B cell (primary cell): ENCODE measurements around the gene CZIB. TPM values are rescaled to one million over a fixed set of nuclear protein-coding genes. Genes with fewer than 3 reads are reported as not detected.

Experiments used
- ATAC-seq: fragments of 200-7000 bp; cut with Tn5 transposase; one replicate; pipeline ENCODE4 v1.10.0; 2021; ENCODE audit warnings: low read depth, mild to moderate bottlenecking, moderate number of reproducible peaks, moderate library complexity
- CTCF ChIA-PET: fragments of 350-600 bp; sonication (Branson Sonifier 250); formaldehyde crosslinking; loops from one replicate; lab custom pipeline; 2021; ENCODE audit warnings: antibody characterized with exemption, inconsistent platforms; lab: Charles Lee
- POLR2A ChIA-PET: fragments of 350-600 bp; sonication (Branson Sonifier 250); formaldehyde crosslinking; loops from one replicate; lab custom pipeline; 2021; ENCODE audit warnings: antibody characterized with exemption; lab: Charles Lee
- DNase-seq: peaks from one replicate; pipeline ENCODE4 v3.0.0; 2013
- H2AFZ ChIP-seq: 2 replicates; pipeline ENCODE4 v1.6.1; 2012; ENCODE audit warnings: mild to moderate bottlenecking, low read depth, low read length; ENCODE audit not compliant: insufficient read depth, poor library complexity, severe bottlenecking
- H3K27ac ChIP-seq, 2 donors: 1 replicate in 1 of 2; 2 replicates in 1 of 2; pipeline ENCODE4 v1.5.1; 2012 to 2013; ENCODE audit warnings: low read length in 2 of 2, mild to moderate bottlenecking in 2 of 2, moderate library complexity in 1 of 2
- H3K27me3 ChIP-seq, 4 experiments: fragments of 200-600 bp in 1 of 4; sonication (generic) in 1 of 4; replicated peaks in 1 of 4; 1 replicate in 2 of 4; 2 replicates in 2 of 4; pipeline versions ENCODE4 v1.6.1 to v1.7.0; 2013 to 2016; ENCODE audit warnings: low read length in 3 of 4, mild to moderate bottlenecking in 2 of 4, mixed read lengths in 1 of 4, moderate library complexity in 1 of 4; ENCODE audit not compliant: insufficient read depth in 4 of 4, control insufficient read depth in 3 of 4; ENCODE audit errors: control extremely low read depth in 1 of 4
- H3K36me3 ChIP-seq, 2 experiments: replicated peaks in 1 of 2; 1 replicate in 1 of 2; 2 replicates in 1 of 2; pipeline versions ENCODE4 v1.6.1 to v1.7.1; 2013; ENCODE audit warnings: low read length in 1 of 2; ENCODE audit not compliant: insufficient read depth in 2 of 2, control insufficient read depth in 1 of 2; ENCODE audit errors: control extremely low read depth in 1 of 2, extremely low read depth in 1 of 2
- H3K4me1 ChIP-seq, 2 donors: fragments of 200-600 bp in 1 of 2; sonication (generic) in 1 of 2; 1 replicate in 1 of 2; 2 replicates in 1 of 2; pipeline versions ENCODE4 v1.5.1 to v1.6.1; 2013 to 2017; ENCODE audit warnings: low read length in 2 of 2; ENCODE audit not compliant: control insufficient read depth in 2 of 2, insufficient read depth in 2 of 2
- H3K4me2 ChIP-seq: replicated peaks from 2 replicates; pipeline ENCODE3; 2012; ENCODE audit warnings: mild to moderate bottlenecking, low read depth, low read length; ENCODE audit not compliant: poor library complexity, severe bottlenecking
- H3K4me3 ChIP-seq, 5 experiments: fragments of 200-600 bp in 1 of 5; sonication (generic) in 1 of 5; 1 replicate in 3 of 5; 2 replicates in 2 of 5; pipeline versions ENCODE4 v1.5.1 to v1.7.0; 2011 to 2016; ENCODE audit warnings: low read length in 4 of 5, mild to moderate bottlenecking in 4 of 5, low read depth in 2 of 5, control low read depth in 1 of 5, moderate library complexity in 1 of 5; ENCODE audit not compliant: insufficient read depth in 1 of 5; ENCODE audit errors: control extremely low read depth in 1 of 5, extremely low read depth in 1 of 5
- H3K79me2 ChIP-seq: fragments of 200-600 bp; sonication (generic); one replicate; pipeline ENCODE4 v1.6.0; 2016; ENCODE audit warnings: low read length; ENCODE audit not compliant: control insufficient read depth, insufficient read depth
- H3K9ac ChIP-seq: fragments of 200-600 bp; sonication (generic); 2 replicates; pipeline ENCODE4 v1.6.1; 2017; ENCODE audit warnings: mild to moderate bottlenecking, low read length, moderate library complexity
- H3K9me3 ChIP-seq, 3 donors: one replicate each; pipeline versions ENCODE4 v1.6.1 to v1.7.1; 2013; ENCODE audit warnings: low read length in 2 of 3; ENCODE audit not compliant: control insufficient read depth in 2 of 3, insufficient read depth in 1 of 3; ENCODE audit errors: control extremely low read depth in 1 of 3
- H4K20me1 ChIP-seq: 2 replicates; pipeline ENCODE4 v1.6.0; 2012; ENCODE audit warnings: mild to moderate bottlenecking, low read length; ENCODE audit not compliant: insufficient read depth, control insufficient read depth, poor library complexity, severe bottlenecking
- H3K27ac Mint-ChIP-seq: one replicate; pipeline ENCODE4 v1.8.0; 2021; ENCODE audit warnings: mixed read lengths
- H3K27me3 Mint-ChIP-seq: one replicate; pipeline ENCODE4 v1.8.0; 2021; ENCODE audit warnings: mixed read lengths
- H3K4me1 Mint-ChIP-seq: one replicate; pipeline ENCODE4 v1.8.0; 2021; ENCODE audit warnings: mixed read lengths
- H3K4me3 Mint-ChIP-seq: one replicate; pipeline ENCODE4 v1.8.0; 2021; ENCODE audit warnings: mixed read lengths
- H3K9me3 Mint-ChIP-seq: one replicate; pipeline ENCODE4 v1.8.0; 2022; ENCODE audit warnings: mixed read lengths; ENCODE audit not compliant: insufficient read depth
- EZH2 ChIP-seq: IDR thresholded peaks from 2 replicates; pipeline ENCODE4 v1.6.1; 2012; ENCODE audit warnings: borderline replicate concordance, low read depth, mild to moderate bottlenecking, moderate library complexity, low read length; ENCODE audit not compliant: insufficient read depth, poor library complexity, severe bottlenecking
- WGBS: methylation state at CpG from one replicate; pipeline ENCODE4 v1.1.5; 2013; ENCODE audit warnings: missing lambda C conversion rate; ENCODE audit not compliant: insufficient coverage; 5-methylcytosine and 5-hydroxymethylcytosine counted together
- intact Hi-C: fragments of 100-400 bp; cut with micrococcal nuclease; formaldehyde crosslinking; loops from one replicate; pipeline ENCODE4 v1.10.0; 2022
- polyA plus RNA-seq: library from polyadenylated mRNA; depleted of rRNA; stranded (reverse); fragments of >200 nt; gene quantifications from 2 replicates; pipeline ENCODE4 v1.2.3, GENCODE V29; 2012
- total RNA-seq, 2 donors: library from RNA; stranded (reverse); fragments of 120-200 nt in 1 of 2; gene quantifications; 1 replicate in 1 of 2; 2 replicates in 1 of 2; pipeline versions ENCODE4 v1.2.3 to v1.2.4, GENCODE V29; 2013 to 2022
- TF ChIP-seq, protein P1 (sequence below): fragments of 200-600 bp; IDR thresholded peaks from one replicate; pipeline ENCODE4 v1.8.0; 2022; ENCODE audit warnings: antibody characterized with exemption, mild to moderate bottlenecking

CZIB gene
- total and polyA plus RNA-seq, 2 donors (not counting 1 experiment from before 2014, with no cell fraction given): 47.9 to 62.0 TPM

DNA sequence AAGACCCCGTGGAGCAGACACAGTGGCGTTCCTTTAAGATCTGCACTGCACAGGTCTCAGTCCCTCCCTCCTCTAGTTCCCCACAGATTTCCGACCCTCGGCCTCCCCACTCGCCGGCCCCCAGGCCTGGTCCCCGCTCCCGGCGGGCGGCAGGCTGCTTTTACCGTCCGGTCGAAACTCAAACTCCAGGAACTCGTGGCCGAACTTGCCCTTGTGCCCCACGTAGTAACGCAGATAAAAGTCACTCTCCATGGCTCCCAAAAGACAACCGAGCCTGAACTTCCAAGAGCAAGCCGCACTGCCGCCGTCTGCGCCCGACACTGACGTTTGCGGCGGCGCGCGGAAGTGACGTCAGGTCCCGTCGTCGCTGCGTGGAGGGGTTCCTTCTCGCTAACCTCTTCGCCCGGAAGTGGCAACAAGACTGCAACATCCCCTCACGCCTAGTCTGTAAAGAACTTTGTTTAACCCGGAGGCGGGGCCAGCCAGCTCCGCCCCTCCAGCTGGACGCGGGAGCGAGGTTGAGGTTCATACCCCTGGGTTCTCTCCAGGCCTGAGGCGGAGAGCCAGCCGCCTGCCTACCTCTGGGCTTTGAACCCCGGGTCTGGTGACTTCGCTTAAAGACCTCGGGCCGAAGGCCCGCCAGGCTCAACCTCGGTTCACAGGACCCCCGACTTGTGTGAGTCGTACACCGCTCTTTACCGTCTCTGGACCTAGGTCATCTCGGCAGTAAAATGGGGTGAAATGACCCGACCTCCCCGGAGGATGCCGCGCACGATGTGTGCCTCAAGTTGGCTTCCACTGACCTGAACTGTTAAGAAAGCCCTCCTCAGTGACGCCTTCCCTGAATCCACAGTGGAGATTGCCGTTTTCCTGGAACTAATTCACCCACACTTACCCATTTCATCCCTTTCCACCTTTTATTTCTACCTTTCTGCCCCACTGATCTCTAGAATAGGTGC lies 18.0 kb upstream of the CZIB start, which contains the start of gene MAGOH:
Gene MAGOH, minus strand, starts transcription at position 322 of the 959 bp plus-strand sequence. Its CDS starts 70 bp downstream, at position 252.
- intact Hi-C loops: loop anchor here (1.0 to 2.0 kb wide), 4 partner anchors 18 to 1182 kb away; partner anchors contain the start of genes BTF3L4, CPT2 and CZIB
- peak within 1 kb of the TSS; percentile 86 for H2AFZ ChIP-seq
- peaks cover 11% of the 10 kb centered on the region for H4K20me1 ChIP-seq
- H3K27me3 ChIP-seq: no peaks in the 10 kb centered on the region
- peaks cover 0 to 26% of the 10 kb centered on the region in 2 experiments for H3K36me3 ChIP-seq
- Mint-ChIP-seq H3K27me3 (no peaks in the 10 kb centered on the region), H3K27ac (peak within 1 kb of the TSS; percentile 96), H3K4me1 (peaks cover 29% of the 10 kb centered on the region), H3K9me3 (no peaks in the 10 kb centered on the region), H3K4me3 (peak within 1 kb of the TSS; percentile 99)
- CTCF ChIA-PET: interaction anchor here (0.7 to 1.5 kb wide), 4 partner anchors 40 to 155 kb away, joined by 3 to 4 read pairs (median 4); no protein-coding TSS in a partner anchor
- TF ChIP-seq, protein P1, sequence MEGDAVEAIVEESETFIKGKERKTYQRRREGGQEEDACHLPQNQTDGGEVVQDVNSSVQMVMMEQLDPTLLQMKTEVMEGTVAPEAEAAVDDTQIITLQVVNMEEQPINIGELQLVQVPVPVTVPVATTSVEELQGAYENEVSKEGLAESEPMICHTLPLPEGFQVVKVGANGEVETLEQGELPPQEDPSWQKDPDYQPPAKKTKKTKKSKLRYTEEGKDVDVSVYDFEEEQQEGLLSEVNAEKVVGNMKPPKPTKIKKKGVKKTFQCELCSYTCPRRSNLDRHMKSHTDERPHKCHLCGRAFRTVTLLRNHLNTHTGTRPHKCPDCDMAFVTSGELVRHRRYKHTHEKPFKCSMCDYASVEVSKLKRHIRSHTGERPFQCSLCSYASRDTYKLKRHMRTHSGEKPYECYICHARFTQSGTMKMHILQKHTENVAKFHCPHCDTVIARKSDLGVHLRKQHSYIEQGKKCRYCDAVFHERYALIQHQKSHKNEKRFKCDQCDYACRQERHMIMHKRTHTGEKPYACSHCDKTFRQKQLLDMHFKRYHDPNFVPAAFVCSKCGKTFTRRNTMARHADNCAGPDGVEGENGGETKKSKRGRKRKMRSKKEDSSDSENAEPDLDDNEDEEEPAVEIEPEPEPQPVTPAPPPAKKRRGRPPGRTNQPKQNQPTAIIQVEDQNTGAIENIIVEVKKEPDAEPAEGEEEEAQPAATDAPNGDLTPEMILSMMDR: no peak
- no peak for TF ChIP-seq EZH2
- POLR2A ChIA-PET: interaction anchor here (1.5 kb wide), 1 partner anchor 18 kb away, joined by 4 read pairs; the partner anchor contains the start of gene CZIB
- H3K9me3 ChIP-seq: peaks cover 0 to 4% (median 0%) of the 10 kb centered on the region in 3 donors
- H3K4me2 ChIP-seq: peak within 1 kb of the TSS; percentile 93
- 5% methylated on average over 59 of the region's 64 CpGs for WGBS
- DNase-seq: peak; percentile 95
- peak within 1 kb of the TSS; percentile 70 to 89 for H3K27ac ChIP-seq
- ATAC-seq: peak; percentile 99
- peaks cover 39% of the 10 kb centered on the region for H3K79me2 ChIP-seq
- H3K4me3 ChIP-seq: peak within 1 kb of the TSS; percentile 94 to 98 (median 98)
- H3K9ac ChIP-seq: peak within 1 kb of the TSS; percentile 98
- H3K4me1 ChIP-seq: peaks cover 18 to 26% of the 10 kb centered on the region in 2 donors
